K562 (cell line): ENCODE results near the gene SIM2. TPM values are rescaled to one million over a fixed set of nuclear protein-coding genes. Genes with fewer than 3 reads are reported as not detected.

Source experiments
- ATAC-seq: fragments of 200-7000 bp; cut with Tn5 transposase; 3 replicates; pipeline ENCODE4 v1.9.1; 2020; ENCODE audit warnings: moderate library complexity
- BruUV-seq: library from RNA; stranded (reverse); fragments of 400-500 nt; replicated peaks from 2 replicates; lab custom pipeline; 2021; lab: Mats Ljungman, UMichigan
- CTCF ChIA-PET: fragments of 300-600 bp; formaldehyde crosslinking; extraction: SDS; loops from one replicate; lab custom pipeline; 2021; ENCODE audit warnings: low intra/inter-chr PET ratio; lab: Yijun Ruan, JAX
- POLR2A ChIA-PET: fragments of 300-600, 350-650 bp; sonication (Branson Sonifier 250); formaldehyde crosslinking; extraction: SDS; loops from one replicate; lab custom pipeline; 2021; ENCODE audit warnings: antibody characterized with exemption, inconsistent platforms; lab: Yijun Ruan, JAX
- DNase-seq, 4 experiments: peaks; one replicate each; pipeline versions ENCODE4 v3.0.0 to v3.0.0-alpha.2; 2011 to 2018; ENCODE audit warnings: low spot score in 3 of 4, mixed read lengths in 3 of 4; ENCODE audit errors: extremely low read depth in 1 of 4
- FAIRE-seq: peaks from 2 replicates; lab custom pipeline; 2011; peaks lifted over from hg19 to GRCh38; lab: Jason Lieb, UNC
- H2AFZ ChIP-seq: 2 replicates; pipeline ENCODE4 v1.6.0; 2011; ENCODE audit warnings: low read depth, low read length, control low read depth, inconsistent platforms
- H3K27ac ChIP-seq: fragments of 200-600 bp; 3 replicates; pipeline ENCODE4 v1.8.0; 2011; ENCODE audit warnings: low read depth, mild to moderate bottlenecking, control low read depth, inconsistent platforms, low read length, moderate library complexity, mixed read lengths; ENCODE audit errors: extremely low read depth
- H3K27me3 ChIP-seq, 2 experiments: fragments of 300-600 bp in 1 of 2; 2 replicates in 1 of 2; 3 replicates in 1 of 2; pipeline versions ENCODE4 v1.6.0 to v1.8.0; 2011; ENCODE audit warnings: inconsistent platforms in 2 of 2, low read length in 2 of 2, mild to moderate bottlenecking in 1 of 2, mixed read lengths in 1 of 2, moderate library complexity in 1 of 2; ENCODE audit not compliant: control insufficient read depth in 2 of 2, insufficient read depth in 2 of 2
- H3K36me3 ChIP-seq: fragments of 300-600 bp; 3 replicates; pipeline ENCODE4 v1.8.0; 2011; ENCODE audit warnings: mild to moderate bottlenecking, low read length, inconsistent platforms; ENCODE audit not compliant: control insufficient read depth, insufficient read depth
- H3K4me1 ChIP-seq, 2 experiments: fragments of 200-600 bp in 1 of 2; replicated peaks in 1 of 2; 2 replicates in 1 of 2; 3 replicates in 1 of 2; pipeline versions ENCODE4 v1.5.1 to v1.8.0; 2011; ENCODE audit warnings: inconsistent platforms in 2 of 2, low read length in 2 of 2, mild to moderate bottlenecking in 1 of 2, mixed read lengths in 1 of 2, moderate library complexity in 1 of 2; ENCODE audit not compliant: control insufficient read depth in 2 of 2, insufficient read depth in 2 of 2
- H3K4me2 ChIP-seq: 2 replicates; pipeline ENCODE4 v1.6.1; 2011; ENCODE audit warnings: low read length, control low read depth, inconsistent platforms, mixed read lengths; ENCODE audit not compliant: insufficient read depth
- H3K4me3 ChIP-seq: fragments of 200-600 bp; sonication (generic), shearing (Covaris generic); 2 replicates; pipeline ENCODE4 v1.5.1; 2016; ENCODE audit warnings: control low read depth, inconsistent platforms
- H3K79me2 ChIP-seq: fragments of 200-600 bp; 3 replicates; pipeline ENCODE4 v1.8.0; 2011; ENCODE audit warnings: low read length, inconsistent platforms; ENCODE audit not compliant: control insufficient read depth, insufficient read depth
- H3K9ac ChIP-seq, 2 experiments: 2 replicates each; pipeline versions ENCODE4 v1.6.0 to v1.6.1; 2011; ENCODE audit warnings: low read depth in 2 of 2, low read length in 2 of 2, control low read depth in 1 of 2, inconsistent platforms in 1 of 2, mild to moderate bottlenecking in 1 of 2, mixed read lengths in 1 of 2; ENCODE audit not compliant: insufficient read depth in 1 of 2
- H3K9me1 ChIP-seq: one replicate; pipeline ENCODE4 v1.6.0; 2011; ENCODE audit warnings: inconsistent platforms, mild to moderate bottlenecking, low read length, moderate library complexity; ENCODE audit not compliant: control insufficient read depth, insufficient read depth
- H3K9me3 ChIP-seq: replicated peaks from 2 replicates; pipeline ENCODE4 v1.5.1; 2011; ENCODE audit warnings: low read depth, low read length, inconsistent platforms; ENCODE audit not compliant: control insufficient read depth, insufficient read depth
- H4K20me1 ChIP-seq: replicated peaks from 2 replicates; pipeline ENCODE4 v1.6.1; 2011; ENCODE audit warnings: low read length, inconsistent platforms, mixed read lengths; ENCODE audit not compliant: control insufficient read depth, insufficient read depth
- CBX3 ChIP-seq, 2 experiments: IDR thresholded peaks; 1 replicate in 1 of 2; 2 replicates in 1 of 2; pipeline ENCODE4 v1.6.1; 2012; ENCODE audit warnings: inconsistent platforms in 2 of 2, low read length in 2 of 2, borderline replicate concordance in 1 of 2, control low read depth in 1 of 2
- CCNT2 ChIP-seq: IDR thresholded peaks from 2 replicates; pipeline ENCODE4 v1.6.1; 2011; ENCODE audit warnings: borderline replicate concordance, low read depth, mild to moderate bottlenecking, moderate library complexity, mixed read lengths, low read length; ENCODE audit not compliant: insufficient read length; ENCODE audit errors: extremely low read depth
- CREB1 ChIP-seq, 2 experiments: sonication (generic) in 1 of 2; formaldehyde crosslinking in 1 of 2; IDR thresholded peaks; 2 replicates each; pipeline versions ENCODE4 v1.6.1 to v1.8.0; 2012 to 2022; ENCODE audit warnings: inconsistent platforms in 1 of 2, mild to moderate bottlenecking in 1 of 2, missing genetic modification reagents in 1 of 2, moderate library complexity in 1 of 2
- HSF4 ChIP-seq: fragments of 250-450 bp; sonication (Bioruptor Pico); IDR thresholded peaks from 2 replicates; pipeline ENCODE4 v2.1.2; 2022; ENCODE audit warnings: mild to moderate bottlenecking, moderate library complexity, borderline replicate concordance
- KAT7 ChIP-seq: sonication (generic); formaldehyde crosslinking; IDR thresholded peaks from 2 replicates; pipeline ENCODE4 v1.8.0; 2022; ENCODE audit warnings: missing genetic modification reagents, mild to moderate bottlenecking, borderline replicate concordance
- NONO ChIP-seq, 2 experiments: fragments of 200-400 bp in 1 of 2; fragments of 450-650 bp in 1 of 2; formaldehyde crosslinking in 1 of 2; IDR thresholded peaks; 2 replicates each; pipeline ENCODE4 v1.6.1; 2017; ENCODE audit warnings: low read depth in 2 of 2, mild to moderate bottlenecking in 2 of 2, moderate library complexity in 2 of 2, low read length in 1 of 2
- POLR2G ChIP-seq: fragments of 200-400 bp; formaldehyde crosslinking; IDR thresholded peaks from 2 replicates; pipeline ENCODE4 v1.6.1; 2017; ENCODE audit warnings: low read depth, mild to moderate bottlenecking, antibody characterized with exemption, low read length, moderate library complexity
- RFX7 ChIP-seq: fragments of 250-450 bp; sonication (Bioruptor Pico); IDR thresholded peaks from 2 replicates; pipeline ENCODE4 v1.5.1; 2021; ENCODE audit warnings: mild to moderate bottlenecking
- SMAD4 ChIP-seq: fragments of 250-450 bp; sonication (Bioruptor Pico); conservative IDR thresholded peaks from 2 replicates; pipeline ENCODE4 v1.8.0; 2021; ENCODE audit warnings: inconsistent platforms, mild to moderate bottlenecking, moderate library complexity
- TARDBP ChIP-seq: fragments of 450-650 bp; IDR thresholded peaks from 2 replicates; pipeline ENCODE4 v1.6.1; 2016
- TRIM24 ChIP-seq, 2 experiments: fragments of 450-650 bp; IDR thresholded peaks; 2 replicates each; pipeline ENCODE4 v1.6.1; 2016
- ZNF431 ChIP-seq: sonication (generic); formaldehyde crosslinking; IDR thresholded peaks from 2 replicates; pipeline ENCODE4 v1.8.0; 2022; ENCODE audit warnings: mild to moderate bottlenecking, missing genetic modification reagents
- ZNF444 ChIP-seq: fragments of 250-450 bp; sonication (Bioruptor Pico); IDR thresholded peaks from 2 replicates; pipeline ENCODE4 v1.4.0; 2020; ENCODE audit warnings: mild to moderate bottlenecking, moderate library complexity
- WGBS: fragments of 100-300 bp; shearing (Covaris generic); methylation state at CpG from one replicate; pipeline ENCODE4 v1.1.6; 2016; ENCODE audit warnings: low coverage, mixed read lengths; ENCODE audit not compliant: insufficient coverage; ENCODE audit errors: missing lambda C conversion rate; 5-methylcytosine and 5-hydroxymethylcytosine counted together
- in situ Hi-C: fragments of 300-500 bp; cut with MboI; formaldehyde crosslinking; loops from 4 replicates; pipeline ENCODE4 v1.15.0; 2018; ENCODE audit warnings: inconsistent platforms, mixed read lengths
- intact Hi-C: fragments of 100-400 bp; cut with micrococcal nuclease; formaldehyde crosslinking; loops from 2 replicates; pipeline ENCODE4 v1.14.2; 2022
- polyA plus RNA-seq, 8 experiments: library from polyadenylated mRNA; depleted of rRNA in 4 of 8; stranded (reverse) in 5 of 8; unstranded in 3 of 8; fragments of >200 nt; fragmentation: Nextera tagmentation in 2 of 8; fragmentation: Illumina TruSeq in 1 of 8; extraction: Ambion mirVana in 2 of 8; extraction: Trizol in 1 of 8; gene quantifications; 2 replicates each; pipeline versions ENCODE4 v1.2.1 to v1.2.3, GENCODE V29; 2011 to 2014; ENCODE audit warnings: inconsistent platforms in 1 of 8, missing spikeins in 1 of 8
- total RNA-seq, 7 experiments: library from RNA; depleted of rRNA in 6 of 7; stranded (reverse); fragments of >200 nt in 6 of 7; fragmentation: Illumina TruSeq in 2 of 7; extraction: Trizol in 2 of 7; gene quantifications; 2 replicates each; pipeline versions ENCODE4 v1.2.1 to v1.2.3, GENCODE V29; 2011 to 2021; ENCODE audit warnings: low replicate concordance in 1 of 7
- TF ChIP-seq, protein P1 (sequence below): sonication (generic); formaldehyde crosslinking; IDR thresholded peaks from 2 replicates; pipeline ENCODE4 v1.8.1; 2022; ENCODE audit warnings: missing genetic modification reagents

SIM2 gene
- total and polyA plus RNA-seq, 9 of the 15 experiments (the other 6 are each of a cell fraction or from before 2014, with no cell fraction given): 0.07 to 0.11 (median 0.08) TPM; not detected in 6

GRCh38 chr21:36723371-36723881, 24.5 kb downstream of the SIM2 start:
- CTCF ChIA-PET: no interaction called here
- in situ Hi-C loops (no loop called here), intact Hi-C loops (no loop called here)
- Histone ChIP-seq H3K79me2 (no peaks in the 10 kb centered on the region), H2AFZ (no peak overlapping the region), H3K27ac (no peak overlapping the region), H3K9me3 (no peaks in the 10 kb centered on the region), H4K20me1 (0 out of 2 replicates have a peak, but pooled peaks cover 3% of the 10 kb centered on the region), H3K36me3 (no peaks in the 10 kb centered on the region), H3K27me3 (peaks cover 49 to 75% of the 10 kb centered on the region in 2 experiments), H3K4me3 (no peak overlapping the region), H3K9me1 (no peaks in the 10 kb centered on the region), H3K9ac (no peak overlapping the region), H3K4me1 (peaks cover 5 to 13% of the 10 kb centered on the region in 2 experiments; a peak in 4 of 5 replicates), H3K4me2 (no peak overlapping the region)
- WGBS: 2% methylated on average over 14 of the region's 14 CpGs
- DNase-seq (no peak), FAIRE-seq (no peak), ATAC-seq (no peak)
- POLR2A ChIA-PET: interaction anchor here (0.7 to 1.2 kb wide), 6 partner anchors 12 to 192 kb away, joined by 3 to 6 read pairs (median 3); no protein-coding TSS in a partner anchor
- BruUV-seq: no TSS peak
- TF ChIP-seq POLR2G (no peak), HSF4 (no peak), NONO (IDR thresholded peaks at IDR 0.05; ENCODE audit: low read depth in 2 of 2, low read length in 1 of 2) (no peak), TARDBP (no peak), SMAD4 (CRISPR knock-in tag) (no peak), RFX7 (CRISPR knock-in tag) (no peak), ZNF444 (CRISPR knock-in tag) (no peak), KAT7 (CRISPR knock-in tag) (no peak), CREB1 (IDR thresholded peaks at IDR 0.05) (no peak), CREB1 (CRISPR knock-in tag; IDR thresholded peaks at IDR 0.05) (no peak), CCNT2 (no peak), CBX3 (IDR thresholded peaks at IDR 0.05; ENCODE audit: borderline replicate concordance in 1 of 2, low read length in 2 of 2) (no peak), ZNF431 (CRISPR knock-in tag) (no peak), TRIM24 (IDR thresholded peaks at IDR 0.05) (no peak)
- TF ChIP-seq, protein P1, sequence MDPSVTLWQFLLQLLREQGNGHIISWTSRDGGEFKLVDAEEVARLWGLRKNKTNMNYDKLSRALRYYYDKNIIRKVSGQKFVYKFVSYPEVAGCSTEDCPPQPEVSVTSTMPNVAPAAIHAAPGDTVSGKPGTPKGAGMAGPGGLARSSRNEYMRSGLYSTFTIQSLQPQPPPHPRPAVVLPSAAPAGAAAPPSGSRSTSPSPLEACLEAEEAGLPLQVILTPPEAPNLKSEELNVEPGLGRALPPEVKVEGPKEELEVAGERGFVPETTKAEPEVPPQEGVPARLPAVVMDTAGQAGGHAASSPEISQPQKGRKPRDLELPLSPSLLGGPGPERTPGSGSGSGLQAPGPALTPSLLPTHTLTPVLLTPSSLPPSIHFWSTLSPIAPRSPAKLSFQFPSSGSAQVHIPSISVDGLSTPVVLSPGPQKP (CRISPR knock-in tag): no peak
